Activated CD8-positive, alpha-beta T cell treated with anti-CD3 and anti-CD28 coated beads, Interleukin-2, amount 10 ng/mL, durations not matched to agents 7 days and 5 days (primary cell): ENCODE data around the gene HSPA14. TPM values are rescaled to one million over a fixed set of nuclear protein-coding genes. Genes with fewer than 3 reads are reported as not detected.

Experiments used
- ATAC-seq: fragments of 150-1000 bp; cut with Tn5 transposase; one replicate; pipeline ENCODE4 v1.10.0; 2021; ENCODE audit warnings: moderate library complexity
- CTCF ChIA-PET: fragments of 350-600 bp; sonication (Branson Sonifier 250); formaldehyde crosslinking; loops from one replicate; lab custom pipeline; 2021; ENCODE audit warnings: antibody characterized with exemption; lab: Charles Lee
- POLR2A ChIA-PET: fragments of 350-600 bp; sonication (Branson Sonifier 250); formaldehyde crosslinking; loops from one replicate; lab custom pipeline; 2021; ENCODE audit warnings: antibody characterized with exemption; lab: Charles Lee
- DNase-seq: peaks from one replicate; pipeline ENCODE4 v3.0.0-alpha.2; 2020
- H3K27ac Mint-ChIP-seq: one replicate; pipeline ENCODE4 v1.8.0; 2021; ENCODE audit warnings: mild to moderate bottlenecking, mixed read lengths
- H3K27me3 Mint-ChIP-seq: one replicate; pipeline ENCODE4 v1.8.0; 2021; ENCODE audit warnings: low read depth, mixed read lengths
- H3K36me3 Mint-ChIP-seq: one replicate; pipeline ENCODE4 v1.8.0; 2021; ENCODE audit warnings: low read depth, mixed read lengths
- H3K4me1 Mint-ChIP-seq: one replicate; pipeline ENCODE4 v1.8.0; 2021; ENCODE audit warnings: low read depth, mixed read lengths
- H3K4me3 Mint-ChIP-seq: one replicate; pipeline ENCODE4 v1.8.0; 2021; ENCODE audit warnings: mild to moderate bottlenecking, mixed read lengths
- H3K9me3 Mint-ChIP-seq: one replicate; pipeline ENCODE4 v1.8.0; 2022; ENCODE audit warnings: mixed read lengths; ENCODE audit not compliant: insufficient read depth
- total RNA-seq, 2 experiments: library from RNA; stranded (reverse); gene quantifications; one replicate each; pipeline ENCODE4 v1.2.3, GENCODE V29; 2021

The HSPA14 gene
- total RNA-seq, 2 experiments from 2014 or later: 28.9 to 31.4 TPM

DNA sequence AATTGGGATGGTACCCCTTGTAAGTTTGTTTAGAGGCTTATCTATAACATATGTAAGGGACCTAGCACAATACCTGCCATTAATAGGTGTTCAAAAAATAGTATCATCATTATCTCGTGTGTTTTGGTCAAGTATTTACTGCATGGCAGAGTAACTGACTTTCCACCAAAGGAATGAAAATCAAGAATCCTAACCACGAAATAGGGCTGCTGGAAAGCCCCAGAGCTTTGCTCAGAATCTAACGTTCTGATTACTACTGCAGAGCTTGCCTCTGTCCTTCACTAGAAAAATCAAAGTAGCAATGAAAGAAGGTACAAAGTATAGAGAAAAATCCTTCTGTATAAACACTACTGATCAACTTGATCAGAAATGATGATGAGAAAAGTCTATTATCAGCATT is 80.9 kb downstream of the HSPA14 start:
- no peak overlapping the region for H3K27ac Mint-ChIP-seq
- H3K9me3 Mint-ChIP-seq: peaks cover 27% of the 10 kb centered on the region
- no peak for DNase-seq
- peaks cover 15% of the 10 kb centered on the region for H3K4me1 Mint-ChIP-seq
- ChIA-PET POLR2A (no interaction called here), CTCF (no interaction called here)
- no peak for ATAC-seq
- H3K4me3 Mint-ChIP-seq: no peak overlapping the region
- no peaks in the 10 kb centered on the region for H3K27me3 Mint-ChIP-seq
- H3K36me3 Mint-ChIP-seq: peaks cover 96% of the 10 kb centered on the region

Other genes with a start within 250 kb of the HSPA14 start
- gene FAM107B, start 63.4 kb upstream of the HSPA14 start, total RNA-seq: 100 to 1,000 TPM; 130 to 135 TPM
- gene CDNF, start 269 bp upstream of the HSPA14 start, total RNA-seq: 1 to 10 TPM in 1 of 2 experiments, under 1 TPM in 1; 0.89 to 1.2 TPM
- gene MSANTD7, start within 50 bp of the HSPA14 start, total RNA-seq: 10 to 100 TPM; 21.8 to 22.5 TPM
- gene SUV39H2, start 40.6 kb downstream of the HSPA14 start, total RNA-seq: 10 to 100 TPM; 34.3 to 34.6 TPM
- 10 to 100 TPM; 50.7 to 58.3 TPM for gene DCLRE1C, start 115.8 kb downstream of the HSPA14 start, total RNA-seq
- not detected for gene MEIG1, start 121.1 kb downstream of the HSPA14 start, total RNA-seq
- gene OLAH, start 205.6 kb downstream of the HSPA14 start, total RNA-seq: under 1 TPM; 0.18 to 0.37 TPM